H1 (cell line): ENCODE results near the gene TMEM181.

Experiments
- ASH2L ChIP-seq: fragments of 200-600, 300-600 bp; sonication (generic); IDR thresholded peaks from one replicate; pipeline ENCODE4 v1.7.1; 2017; ENCODE audit warnings: low read length
- CHD2 ChIP-seq: IDR thresholded peaks from 2 replicates; pipeline ENCODE4 v1.6.1; 2012; ENCODE audit warnings: low read length, improper control_type of control experiment
- CTCF ChIP-seq, 3 experiments: IDR thresholded peaks; 1 replicate in 2 of 3; 2 replicates in 1 of 3; pipeline versions ENCODE4 v1.5.1 to v1.6.1; 2011; ENCODE audit warnings: low read length in 3 of 3, mild to moderate bottlenecking in 3 of 3, inconsistent platforms in 2 of 3, low read depth in 1 of 3, moderate library complexity in 1 of 3; ENCODE audit not compliant: insufficient read depth in 1 of 3; ENCODE audit errors: control extremely low read depth in 1 of 3
- GABPA ChIP-seq: IDR thresholded peaks from 2 replicates; pipeline ENCODE4 v1.6.1; 2011; ENCODE audit warnings: mild to moderate bottlenecking, low read length, moderate library complexity, borderline replicate concordance; ENCODE audit not compliant: insufficient read depth
- KDM1A ChIP-seq: fragments of 200-600, 300-600 bp; sonication (generic); IDR thresholded peaks from 2 replicates; pipeline ENCODE4 v1.7.1; 2016; ENCODE audit warnings: mild to moderate bottlenecking, low read length, borderline replicate concordance
- MAFK ChIP-seq: IDR thresholded peaks from 2 replicates; pipeline ENCODE4 v1.6.1; 2012; ENCODE audit warnings: low read depth, mild to moderate bottlenecking, improper control_type of control experiment, low read length
- RBBP5 ChIP-seq: IDR thresholded peaks from 2 replicates; pipeline ENCODE4 v1.7.1; 2012; ENCODE audit warnings: low read depth, mild to moderate bottlenecking, inconsistent platforms, low read length, moderate library complexity, borderline replicate concordance
- RXRA ChIP-seq: IDR thresholded peaks from 2 replicates; pipeline ENCODE4 v1.6.1; 2011; ENCODE audit warnings: low read depth, mild to moderate bottlenecking, low read length, moderate library complexity; ENCODE audit not compliant: insufficient read depth
- SUZ12 ChIP-seq: fragments of 200-600 bp; sonication (generic); IDR thresholded peaks from 2 replicates; pipeline ENCODE4 v1.6.1; 2012; ENCODE audit warnings: mild to moderate bottlenecking, inconsistent platforms, low read length, moderate library complexity, mixed read lengths

- TF ChIP-seq KDM1A (no peak), SUZ12 (no peak), RBBP5 (no peak), MAFK (no peak), CTCF (IDR thresholded peaks at IDR 0.05; ENCODE audit: control extremely low read depth in 1 of 3, insufficient read depth in 1 of 3, low read depth in 1 of 3, low read length in 3 of 3) (no peak), RXRA (no peak), ASH2L (no peak), GABPA (no peak), CHD2 (no peak)
Observed at GRCh38 chr6:158599635-158600034, 39.7 kb downstream of the TMEM181 start.
